GM21717 (cell line): ENCODE results near the gene DMRT3.
A peak's percentile ranks its signal among the peaks of the same experiment; 100 is the strongest.

Experiments
- ATAC-seq: cut with Tn5 transposase; IDR thresholded peaks from one replicate; pipeline ENCODE4 v1.9.1; 2021; ENCODE audit warnings: mild to moderate bottlenecking, moderate library complexity; ENCODE audit not compliant: unreplicated experiment

The DMRT3 gene

DNA sequence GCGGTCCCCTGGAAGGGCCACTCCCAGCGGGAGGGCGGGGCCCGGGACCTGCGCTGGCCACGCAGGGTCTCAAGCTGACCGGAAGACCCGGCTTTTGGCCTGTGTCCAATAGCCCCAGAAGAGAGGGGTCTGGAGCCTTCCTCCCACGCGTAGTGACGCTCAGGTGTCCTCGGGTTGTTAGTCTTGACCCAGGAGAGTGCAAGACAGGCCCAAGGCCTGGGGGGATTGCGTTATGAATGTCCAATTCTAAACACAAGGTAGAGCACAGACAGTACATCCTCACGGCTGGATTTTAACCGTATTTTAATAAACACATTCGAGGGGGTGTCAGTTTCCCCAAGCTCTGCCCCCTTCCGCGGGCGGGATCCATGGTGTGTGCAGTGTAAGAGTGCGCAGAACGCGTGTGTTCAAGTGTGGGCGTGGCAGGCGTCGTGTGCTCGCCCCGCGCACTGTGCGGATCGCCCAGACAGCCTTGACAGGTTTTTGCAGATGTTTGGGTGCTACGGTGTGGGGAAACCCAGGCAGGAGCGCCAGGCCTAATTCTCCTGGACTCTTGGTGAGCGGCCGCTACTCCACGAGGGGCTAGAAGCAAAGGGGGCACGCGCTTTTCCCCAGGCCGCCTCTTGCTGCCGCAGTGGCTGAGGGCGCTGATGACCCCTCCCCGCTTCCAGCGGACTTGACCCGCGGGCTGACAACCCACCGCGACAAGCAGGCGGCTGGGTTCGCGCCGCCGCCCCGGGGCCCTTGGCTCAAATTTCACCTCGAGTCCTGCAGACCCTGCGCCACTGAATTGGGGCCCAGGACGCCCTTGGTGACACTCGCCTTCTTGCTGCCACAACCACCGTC, 6.1 kb upstream of the DMRT3 start:
- no peak for ATAC-seq

DNA sequence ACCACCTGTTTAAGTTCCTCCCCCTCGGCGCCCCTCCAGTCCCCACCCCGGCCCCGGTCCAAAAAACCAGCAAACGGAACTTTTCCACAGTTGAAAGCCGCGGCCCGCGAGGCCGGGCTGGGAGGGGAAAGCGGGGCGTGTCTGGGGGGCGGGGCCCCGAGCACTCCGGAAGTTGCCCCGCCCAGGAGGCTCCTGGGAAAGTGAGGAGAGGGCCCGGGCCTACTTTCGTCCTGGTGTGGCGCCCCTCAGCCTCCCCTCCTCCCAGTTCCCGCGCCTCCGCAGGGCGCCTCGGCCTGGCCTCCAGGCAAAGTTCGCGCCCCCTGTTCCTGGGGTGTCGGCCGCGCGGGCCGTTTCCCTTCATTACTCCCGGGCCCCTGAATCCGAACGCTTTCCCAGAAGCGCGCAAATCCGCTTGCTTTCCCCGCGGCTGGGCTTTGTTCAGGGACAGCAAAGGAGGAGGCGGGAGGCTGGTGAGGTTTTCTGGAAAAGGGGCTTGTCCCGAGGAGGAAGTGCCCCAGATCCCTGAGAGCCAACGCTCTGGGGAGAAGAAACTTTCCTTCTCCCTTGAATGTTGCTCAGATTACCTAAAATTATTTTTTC, 4.5 kb upstream of the DMRT3 start:
- ATAC-seq = no peak

DNA sequence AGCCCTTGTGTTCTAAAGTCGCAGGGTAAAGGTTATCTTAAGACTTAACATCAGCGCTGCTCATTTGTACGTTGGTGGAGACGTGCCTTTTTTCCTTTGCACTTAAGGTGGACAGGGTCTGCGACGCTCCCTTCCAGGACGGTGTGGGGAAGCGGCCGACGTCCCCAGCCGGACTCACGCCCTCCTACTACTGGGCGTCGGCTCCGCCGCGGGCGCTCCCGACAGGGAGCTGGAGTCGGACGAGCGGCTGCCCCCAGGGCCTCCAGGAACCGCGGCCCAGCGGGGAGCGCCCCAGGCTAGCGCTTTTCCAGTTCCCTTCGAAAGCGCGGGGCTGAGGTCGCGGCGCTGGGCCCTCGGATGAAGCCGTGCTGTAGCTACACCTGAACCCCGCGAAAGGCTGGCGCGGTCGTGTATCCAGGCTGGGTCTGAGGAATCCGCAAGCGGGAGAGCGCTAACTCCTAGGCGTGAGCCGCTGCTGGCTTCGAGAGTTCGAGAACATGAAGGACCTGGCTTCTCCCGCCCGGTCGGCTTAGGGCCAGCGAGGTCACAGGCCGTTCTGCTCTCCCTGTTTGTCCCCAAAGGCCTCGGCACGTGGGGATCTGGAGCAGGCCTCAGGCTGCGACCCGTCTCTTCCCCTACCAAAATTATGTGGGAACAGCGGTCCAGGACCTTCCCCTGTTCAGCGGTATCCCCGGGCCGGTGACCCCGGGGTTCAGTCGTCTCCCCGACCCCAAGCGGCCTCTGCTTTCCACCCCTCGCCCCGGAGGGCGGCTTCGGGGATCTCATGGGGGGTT, 3.8 kb upstream of the DMRT3 start:
- no peak for ATAC-seq

DNA sequence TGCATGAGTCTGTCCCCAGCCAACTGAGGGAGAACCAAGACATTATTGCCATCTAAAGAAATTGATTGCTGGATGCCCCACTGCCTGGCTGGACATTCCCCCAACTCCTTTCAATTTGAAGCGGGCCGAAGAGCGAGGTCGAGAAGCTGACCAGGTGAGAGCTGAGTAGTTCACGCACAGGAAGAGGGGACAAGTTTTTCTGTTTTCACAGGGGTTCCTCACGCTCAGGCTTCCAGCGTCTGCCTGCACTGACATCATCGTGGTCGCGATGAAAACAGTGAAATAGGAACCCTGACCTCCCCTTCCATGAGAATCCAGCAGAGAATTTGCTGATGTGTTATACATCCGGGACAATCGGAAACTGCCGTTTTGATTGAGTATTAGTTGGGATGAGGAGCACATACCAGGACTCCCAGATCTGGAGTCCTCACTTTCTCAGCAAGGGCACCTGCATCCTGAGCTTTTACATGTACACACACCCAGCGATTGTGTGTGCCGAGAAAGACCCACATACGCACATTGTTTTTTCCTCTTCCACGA, 3.1 kb upstream of the DMRT3 start:
- no peak for ATAC-seq

DNA sequence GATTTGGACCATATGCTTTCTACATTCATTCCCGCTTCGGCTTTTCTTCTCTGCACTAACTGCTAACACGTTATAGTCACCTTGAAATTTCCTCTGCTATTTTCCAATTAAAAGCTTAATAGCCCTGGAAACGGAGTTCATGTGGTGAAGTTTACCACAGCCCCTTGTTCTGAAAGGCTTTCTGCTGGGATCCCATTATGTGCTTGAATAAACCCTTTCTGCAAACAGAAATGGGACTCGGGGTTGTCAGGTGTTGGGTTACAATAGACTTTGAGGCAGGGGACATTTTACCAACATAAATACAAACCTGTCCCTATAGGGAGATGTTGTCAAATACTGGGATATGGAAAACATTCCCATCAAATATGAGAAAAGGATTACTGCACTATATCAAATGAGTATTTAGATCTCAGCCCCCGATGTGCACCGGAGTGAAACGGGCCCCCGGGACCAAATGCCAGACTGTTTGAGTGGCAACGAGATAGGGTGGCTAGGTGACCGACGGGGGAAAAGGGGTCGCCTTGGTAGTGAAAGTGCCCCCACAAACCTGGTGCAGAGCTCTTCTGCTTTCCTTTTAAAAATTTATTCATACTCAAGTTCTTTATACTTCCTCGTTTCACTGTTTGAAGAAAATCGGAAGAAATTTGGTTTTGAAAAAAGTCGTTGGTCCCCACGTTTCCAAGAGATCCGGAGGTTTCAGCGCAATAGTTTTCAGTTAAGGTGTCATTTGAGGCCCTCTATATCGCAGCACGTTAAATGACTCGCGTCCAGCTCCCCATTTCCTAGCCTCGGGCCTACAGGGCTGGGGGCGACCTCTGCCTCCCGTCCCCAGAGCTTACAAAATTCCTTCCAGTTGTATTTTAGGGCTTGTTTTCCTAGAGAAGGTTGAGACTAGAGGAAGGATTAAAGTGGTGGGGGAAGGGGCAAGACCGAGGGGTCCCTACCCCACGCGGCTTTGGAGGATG, 2.1 kb upstream of the DMRT3 start:
- ATAC-seq = no peak

DNA sequence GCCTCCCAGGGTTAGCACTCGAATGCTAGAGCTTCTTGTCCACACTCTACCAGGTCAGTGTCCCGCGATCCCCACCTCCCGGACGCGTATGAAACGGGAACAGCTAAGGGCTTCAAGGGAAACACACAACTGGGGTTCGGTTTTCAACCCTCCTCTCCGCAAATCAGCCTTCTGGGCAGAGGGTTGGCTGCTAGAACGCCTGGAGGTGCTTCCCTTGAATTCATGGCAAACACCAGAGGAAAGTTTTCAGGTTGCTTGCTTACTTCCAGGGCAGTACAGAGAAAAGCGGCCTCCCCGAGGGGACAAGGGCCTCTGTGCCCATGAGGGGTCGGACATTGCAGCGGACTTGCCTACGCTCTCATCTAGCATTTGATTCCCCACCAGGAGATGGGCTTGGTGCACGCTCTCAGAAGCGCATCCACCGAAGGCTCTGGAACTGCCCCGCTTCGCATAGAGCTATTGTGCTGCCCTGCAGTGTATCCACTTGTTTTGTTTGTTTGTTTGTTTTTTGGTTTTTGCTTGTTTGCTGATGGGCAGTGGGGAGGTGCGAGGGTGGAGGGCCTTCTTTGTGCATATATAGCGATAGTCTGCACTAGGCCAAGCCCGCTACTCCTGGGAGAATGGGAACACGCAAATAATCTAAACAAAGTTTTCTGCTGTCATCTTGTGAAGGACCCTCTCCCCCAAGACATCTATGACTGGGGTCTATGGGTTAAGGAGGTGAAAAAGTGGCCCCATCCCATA, 1.3 kb upstream of the DMRT3 start:
- ATAC-seq = no peak

DNA sequence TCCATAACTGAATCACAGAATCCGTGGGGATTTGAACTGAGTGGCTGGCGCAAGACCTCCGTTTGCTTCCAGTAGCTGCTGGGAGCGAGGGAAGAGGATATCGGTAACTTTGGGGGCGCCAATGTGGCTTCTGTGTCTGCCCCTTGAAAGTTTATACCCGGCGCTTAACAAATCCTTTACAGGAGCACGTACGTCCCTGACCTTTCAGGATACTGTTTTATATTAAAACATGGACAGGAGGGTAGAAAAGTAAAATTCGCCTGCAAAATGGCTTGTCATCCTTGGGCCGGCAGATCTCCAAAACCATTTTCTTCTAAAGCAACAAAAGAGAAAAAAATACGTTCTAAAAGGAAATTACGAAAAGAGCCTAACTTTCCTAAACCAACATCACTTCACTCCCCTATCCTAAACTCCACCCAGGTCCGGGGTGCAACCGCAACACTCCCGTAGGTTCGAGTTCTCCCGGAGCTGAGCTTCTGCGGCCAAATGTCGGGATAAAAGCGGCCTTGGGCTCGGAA, 656 bp upstream of the DMRT3 start:
- ATAC-seq = no peak

DNA sequence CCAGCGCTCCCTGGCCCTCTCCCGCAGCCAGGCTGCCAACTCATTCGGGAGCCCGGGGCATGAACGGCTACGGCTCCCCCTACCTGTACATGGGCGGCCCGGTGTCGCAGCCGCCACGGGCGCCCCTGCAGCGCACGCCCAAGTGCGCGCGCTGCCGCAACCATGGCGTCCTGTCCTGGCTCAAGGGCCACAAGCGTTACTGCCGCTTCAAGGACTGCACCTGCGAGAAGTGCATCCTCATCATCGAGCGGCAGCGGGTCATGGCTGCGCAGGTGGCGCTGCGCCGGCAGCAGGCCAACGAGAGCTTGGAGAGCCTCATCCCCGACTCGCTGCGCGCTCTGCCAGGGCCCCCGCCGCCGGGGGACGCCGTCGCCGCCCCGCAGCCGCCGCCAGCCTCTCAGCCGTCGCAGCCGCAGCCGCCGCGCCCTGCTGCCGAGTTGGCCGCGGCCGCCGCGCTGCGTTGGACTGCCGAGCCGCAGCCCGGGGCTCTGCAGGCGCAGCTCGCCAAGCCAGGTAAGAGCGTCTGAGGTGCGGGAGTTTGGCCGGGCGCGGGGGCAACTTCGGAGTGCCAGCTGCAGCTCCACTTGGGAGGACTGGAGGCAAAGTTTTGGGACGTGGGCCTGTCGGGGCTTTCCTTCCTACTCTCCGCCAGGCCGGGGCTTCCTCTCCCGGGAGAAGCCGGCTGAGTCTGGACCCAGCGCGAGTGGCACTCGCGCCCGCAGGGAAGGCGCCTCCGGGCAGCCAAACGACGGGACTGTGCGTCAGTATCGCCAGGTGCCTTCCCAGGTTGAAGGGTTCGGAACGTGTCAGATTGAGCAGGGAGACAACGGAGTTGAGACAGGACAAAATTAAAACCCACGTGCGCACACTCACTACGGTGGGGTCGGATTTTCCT, 735 bp downstream of the DMRT3 start:
- ATAC-seq = no peak

DNA sequence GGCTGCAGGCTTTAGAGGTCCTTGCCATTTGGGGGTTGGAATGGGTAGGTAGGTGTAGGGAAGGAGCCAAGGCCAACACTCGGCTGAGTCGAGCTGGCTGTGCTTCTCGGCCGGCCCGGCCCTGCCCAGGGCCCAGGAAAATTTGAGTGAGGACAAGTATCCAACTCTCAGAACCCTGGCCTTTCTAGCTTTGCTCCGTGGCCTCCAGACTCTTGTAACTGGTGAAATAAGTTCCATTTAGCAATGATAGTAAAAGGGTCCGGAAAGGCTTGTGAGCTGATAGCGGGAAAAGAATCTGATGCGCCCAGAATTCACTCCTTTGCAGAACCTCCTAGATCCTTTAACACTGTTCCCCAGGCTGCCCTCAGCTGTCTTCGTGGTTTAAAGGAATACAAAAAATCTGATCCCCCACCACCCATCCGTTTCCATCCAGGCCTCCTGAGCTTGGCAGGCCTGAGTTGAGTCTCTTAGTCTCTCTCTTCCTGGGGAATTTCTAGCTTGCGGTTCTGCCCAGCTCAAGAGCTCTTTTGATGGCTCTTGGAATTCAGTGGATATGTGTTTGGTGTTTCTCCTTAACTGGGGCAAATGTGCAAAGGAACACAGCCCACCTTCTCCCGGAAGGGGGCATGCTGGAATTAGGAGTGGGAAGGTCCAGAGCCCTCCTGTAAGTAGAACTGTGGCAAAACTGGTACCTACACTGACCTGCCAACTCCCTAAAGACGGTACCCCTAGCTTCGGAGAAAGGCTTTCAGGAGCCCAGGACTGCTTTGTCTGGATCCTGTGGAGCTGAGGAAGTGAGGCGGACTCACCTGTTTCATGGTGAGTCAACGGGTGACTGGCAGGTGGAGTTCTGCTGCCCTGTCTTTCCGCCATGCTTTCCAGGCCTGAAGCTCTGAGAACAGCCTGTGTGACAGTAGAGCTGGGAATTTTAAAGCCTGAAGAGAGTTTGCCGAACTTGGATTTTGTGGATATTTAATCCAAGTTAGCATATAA, 1.7 kb downstream of the DMRT3 start:
- ATAC-seq = no peak

DNA sequence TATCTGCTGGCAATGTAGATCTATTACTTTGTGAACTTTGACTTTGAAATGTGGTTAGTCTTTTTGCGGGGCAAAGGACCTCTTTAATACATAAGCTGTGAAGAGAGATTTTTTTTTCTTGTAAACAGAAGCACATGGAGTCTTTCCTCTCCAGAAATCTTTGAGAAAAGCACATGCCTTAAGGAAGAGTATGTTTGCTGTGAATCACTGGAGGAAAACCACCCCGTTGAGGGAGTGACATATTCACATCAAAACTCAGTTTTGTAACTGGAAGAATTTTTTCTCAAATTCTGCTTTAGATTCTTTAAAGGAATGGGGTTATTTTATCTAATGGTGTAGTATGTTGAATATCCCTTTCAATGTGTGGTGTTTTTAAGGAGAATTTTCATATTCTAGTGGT, 3.5 kb downstream of the DMRT3 start:
- ATAC-seq = no peak

DNA sequence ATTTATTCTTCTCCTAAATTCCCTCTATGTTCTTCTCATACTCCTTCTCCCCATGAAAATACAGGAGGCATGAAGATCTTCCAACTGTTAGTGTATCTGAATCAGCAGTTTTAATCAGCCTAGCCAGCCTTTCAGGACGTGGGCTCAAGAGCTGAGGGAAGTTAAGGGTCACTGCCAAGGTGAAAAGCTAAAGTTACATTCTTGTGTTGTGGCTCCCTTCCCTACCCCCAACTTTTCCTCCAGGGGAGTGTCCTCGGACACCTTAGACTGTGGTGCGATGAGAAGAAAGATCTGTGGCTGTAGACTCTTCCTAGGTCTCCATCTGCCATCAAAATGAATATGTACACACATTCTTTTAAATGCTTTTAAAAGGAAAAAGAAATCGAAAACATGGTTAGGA, 4.2 kb downstream of the DMRT3 start:
- no peak for ATAC-seq

DNA sequence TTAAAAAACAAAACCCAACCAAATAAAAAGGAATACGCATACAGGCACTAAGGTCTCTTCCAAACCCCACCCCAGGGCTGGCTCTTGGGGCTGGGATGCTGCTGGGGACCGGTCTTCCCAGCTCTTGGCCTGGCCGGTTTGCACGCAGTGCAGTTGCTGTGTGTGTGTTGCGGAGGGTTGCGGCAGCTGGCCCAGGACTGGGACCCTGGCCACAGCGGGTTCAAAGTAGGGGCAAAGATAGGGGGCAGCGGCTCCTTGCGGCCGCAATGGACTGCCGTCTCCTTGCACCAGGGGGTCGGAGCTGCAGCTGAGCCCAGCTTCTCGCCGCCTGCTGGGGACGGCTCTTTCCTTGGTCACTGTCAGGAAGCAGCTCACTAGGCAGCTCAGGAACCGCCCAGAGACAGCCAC, 5.0 kb downstream of the DMRT3 start:
- ATAC-seq = no peak

DNA sequence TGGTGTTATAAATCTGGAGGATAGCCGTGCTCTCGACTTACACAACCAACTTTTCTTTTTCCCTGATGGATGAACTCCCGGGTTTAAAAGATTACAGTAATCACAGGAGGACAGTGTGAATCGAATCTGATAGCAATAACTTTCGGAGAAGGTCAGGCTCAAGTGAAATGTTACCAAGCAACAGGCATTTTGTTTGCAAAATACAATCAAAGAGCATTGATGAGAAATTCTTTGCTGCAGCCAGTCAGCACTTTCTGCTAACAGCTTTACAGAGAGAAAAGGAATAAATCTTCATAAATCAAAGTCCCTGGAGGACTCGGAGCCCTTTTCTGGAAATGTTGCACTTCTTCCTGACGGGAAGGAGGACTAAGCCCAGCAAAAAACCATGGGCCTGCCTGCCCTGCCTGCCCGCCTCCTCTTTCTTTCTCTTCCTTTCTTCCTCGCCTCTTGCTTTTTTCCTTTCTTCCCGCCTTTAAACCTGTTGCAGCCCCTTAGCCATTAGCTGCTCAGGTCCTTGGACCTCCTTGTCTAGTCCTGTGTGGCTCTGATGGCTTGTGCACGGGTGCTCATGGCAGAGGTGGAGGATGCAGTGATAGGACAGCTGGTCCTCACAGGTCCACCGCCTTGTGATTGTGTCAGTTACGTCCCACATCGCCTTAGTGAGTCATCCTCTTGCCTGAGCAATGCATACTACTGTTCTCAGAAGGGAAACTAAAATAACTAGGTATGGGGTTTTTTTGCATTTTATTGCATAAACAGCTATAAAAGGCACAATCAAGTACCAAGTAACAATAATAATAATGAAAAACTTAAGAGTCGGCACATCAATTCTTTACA, 6.2 kb downstream of the DMRT3 start:
- no peak for ATAC-seq

DNA sequence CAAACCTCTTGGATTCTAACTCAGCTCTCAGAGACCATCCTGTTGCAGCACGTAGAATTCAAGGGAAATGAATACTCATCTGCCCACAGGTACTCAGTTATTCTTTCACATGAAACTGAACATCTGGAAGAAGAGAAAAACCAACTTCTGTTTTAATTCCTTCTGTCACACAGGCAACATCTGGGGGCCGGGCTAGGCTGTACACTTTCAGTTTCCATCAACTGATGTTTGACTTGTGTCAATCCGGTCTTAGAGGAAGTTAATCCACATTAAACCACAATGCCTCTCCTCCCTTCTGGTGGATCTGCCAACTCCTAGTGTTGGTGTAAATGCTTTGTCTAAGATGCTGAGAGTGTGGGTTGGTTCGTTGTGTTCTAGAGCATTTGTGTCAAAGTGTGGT, 17.6 kb downstream of the DMRT3 start:
- ATAC-seq = peak; percentile 63

DNA sequence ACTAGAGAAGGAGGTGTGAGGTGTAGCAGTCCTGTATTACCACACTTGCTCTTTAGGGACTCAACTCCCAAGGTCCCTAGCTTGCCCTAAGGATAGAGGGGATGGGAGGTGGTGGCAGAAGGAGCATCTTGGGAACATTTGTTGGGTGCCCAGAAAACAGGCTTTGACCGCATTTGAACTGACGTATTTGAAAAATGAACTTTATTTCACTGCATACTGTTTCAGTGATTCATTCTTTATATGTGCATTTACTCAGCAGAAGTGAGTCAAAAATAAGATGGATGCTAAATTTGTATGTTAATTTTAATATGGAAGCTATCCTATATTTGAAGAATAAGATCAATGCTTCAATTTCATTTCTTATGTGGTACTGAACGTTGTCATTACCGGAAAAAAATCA, 18.7 kb downstream of the DMRT3 start:
- ATAC-seq = no peak

DNA sequence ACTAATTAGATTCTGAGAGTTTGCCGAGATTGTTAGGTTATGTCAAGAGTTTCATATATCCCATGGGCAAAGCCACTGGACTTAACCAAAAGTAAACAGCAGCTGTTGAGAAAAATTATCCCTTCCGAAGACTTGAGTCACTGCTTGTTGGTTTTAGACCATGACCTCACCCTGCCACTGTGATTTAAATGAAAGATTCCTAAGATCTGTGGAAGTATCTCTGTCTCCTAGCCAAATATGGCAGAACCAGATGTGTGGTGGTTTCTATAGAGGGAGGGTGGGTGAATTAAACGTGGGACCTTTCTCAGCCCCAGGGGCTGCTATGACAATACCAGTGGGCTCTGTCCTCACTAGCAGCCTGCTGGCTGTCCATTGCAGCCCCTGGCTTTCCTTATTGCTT, 19.3 kb downstream of the DMRT3 start:
- no peak for ATAC-seq
